Left colon (tissue), 2 donors: ENCODE measurements around the gene LATS1. TPM values are rescaled to one million over a fixed set of nuclear protein-coding genes. Genes with fewer than 3 reads are reported as not detected.
"Not testable (repeated sequence)": the region's sequence is repeated elsewhere in the genome, so short reads cannot be mapped to it uniquely, and the experiment has no call there.

Source experiments
- ATAC-seq: fragments of 200-7000 bp; cut with Tn5 transposase; one replicate; pipeline ENCODE4 v1.9.1; 2020; ENCODE audit warnings: mild to moderate bottlenecking, moderate library complexity
- DNase-seq, 2 donors: peaks; one replicate each; pipeline ENCODE4 v3.0.0-alpha.2; 2020
- intact Hi-C, 2 donors: fragments of 100-400 bp; cut with DNase I in 1 of 2; cut with micrococcal nuclease in 1 of 2; formaldehyde crosslinking; loops; one replicate each; pipeline versions ENCODE4 v1.11.2 to v1.14.0; 2022; cut with DNase I, micrococcal nuclease
- total RNA-seq, 2 donors: library from RNA; stranded (reverse); fragmentation: NEBNext Ultra II Directional; extraction: Animal tissue kit (Norgen Biotek cat#: 25700); gene quantifications; one replicate each; pipeline ENCODE4 v1.2.1, GENCODE V29; 2021
- donor health status: DM: no; HTN: no; CAD: no.
- donor health status: DM: yes; HTN: yes; CAD: no.

LATS1 gene
- total RNA-seq, 2 donors from 2014 or later = 21.7 to 22.7 TPM

DNA sequence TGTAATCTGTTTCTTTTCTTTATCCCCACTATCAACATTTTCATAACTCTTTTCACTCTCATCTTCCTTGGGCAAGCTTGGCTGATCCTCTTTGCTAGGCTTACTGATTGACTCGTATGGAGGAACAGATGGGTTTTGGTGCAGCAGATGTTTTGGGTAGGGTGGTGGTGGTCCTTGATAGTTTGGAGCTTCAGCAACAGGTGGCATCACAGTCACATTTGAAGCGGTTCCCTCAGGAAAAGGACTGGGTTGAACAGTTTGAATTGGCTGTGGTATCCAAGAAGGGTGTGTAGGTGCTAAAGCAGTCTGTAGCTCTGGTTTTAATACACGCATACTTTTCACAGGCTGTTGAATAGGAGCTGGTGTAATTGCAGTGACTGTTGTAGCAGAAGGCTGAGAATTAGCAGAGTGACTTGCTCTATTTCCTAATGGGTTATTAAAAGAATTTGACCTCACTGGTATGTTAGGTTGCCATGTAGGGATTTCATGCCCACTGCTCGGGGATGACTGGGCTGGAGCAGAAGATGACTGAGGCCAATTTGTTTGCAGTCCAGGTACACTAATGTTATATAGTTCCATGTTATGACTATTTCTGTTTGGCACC lies 34.5 kb downstream of the LATS1 start:
- ATAC-seq = no peak

DNA sequence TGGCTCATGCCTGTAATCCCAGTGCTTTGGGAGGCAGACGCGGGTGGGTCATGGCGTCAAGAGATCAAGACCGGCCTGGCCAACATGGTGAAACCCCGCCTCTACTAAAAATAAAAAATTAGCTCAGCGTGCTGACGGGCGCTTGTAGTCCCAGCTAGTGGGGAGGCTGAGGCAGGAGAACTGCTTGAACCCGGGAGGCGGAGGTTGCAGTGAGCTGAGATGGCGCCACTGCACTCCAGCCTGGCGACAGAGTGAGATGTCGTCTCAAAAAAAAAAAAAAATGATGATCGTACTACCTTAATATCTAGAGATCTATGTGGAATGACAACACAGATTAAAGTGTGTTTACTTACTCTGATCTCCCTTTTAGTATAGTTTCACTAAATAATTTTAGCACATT lies 36.1 kb downstream of the LATS1 start:
- intact Hi-C loops, DNase-seq, ATAC-seq: not testable (repeated sequence)

More for the DNA sequence above, 34.5 kb downstream of the LATS1 start:
- no peak for DNase-seq
- intact Hi-C loops = no loop called here

DNA sequence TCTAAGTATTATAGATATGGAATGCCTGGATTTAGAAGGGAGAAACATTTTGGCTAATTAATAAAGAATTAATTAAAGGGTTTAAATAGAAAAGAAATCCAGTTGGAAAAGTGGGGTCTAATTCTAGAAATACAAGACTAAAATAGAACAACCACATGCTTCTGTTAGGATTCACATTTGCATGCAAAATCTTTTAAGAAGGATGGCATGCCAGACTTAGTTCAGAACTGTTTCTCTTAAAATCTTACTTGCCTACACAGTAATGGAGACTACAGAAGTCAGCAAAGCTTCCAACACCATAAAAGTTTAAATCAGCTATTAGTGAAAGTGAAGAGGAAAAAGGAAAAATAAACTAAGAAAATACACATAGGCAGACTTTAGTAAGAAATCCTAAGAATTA lies 36.7 kb downstream of the LATS1 start:
- no peak for DNase-seq
- ATAC-seq = no peak
- intact Hi-C loops = no loop called here

DNA sequence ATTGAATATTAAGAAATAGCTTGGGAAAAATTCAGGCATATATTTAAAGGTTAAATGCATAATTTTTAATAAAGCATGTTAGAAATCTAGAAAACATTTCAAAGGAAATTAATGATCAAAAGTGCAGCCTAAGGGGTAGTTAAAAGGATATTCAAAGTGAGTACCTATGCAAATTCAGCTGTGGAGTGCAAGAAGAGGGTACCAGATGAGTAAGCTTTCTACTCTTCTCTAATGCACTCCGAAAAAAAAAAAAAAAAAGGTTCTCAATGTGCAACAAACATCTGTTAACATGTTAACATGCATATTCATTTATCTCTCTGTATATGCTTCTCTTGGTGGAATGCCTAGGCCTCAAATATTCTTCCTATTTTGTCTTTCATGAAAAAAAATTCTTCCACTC lies 37.4 kb downstream of the LATS1 start:
- no peak for ATAC-seq
- intact Hi-C loops = no loop called here
- DNase-seq = no peak

DNA sequence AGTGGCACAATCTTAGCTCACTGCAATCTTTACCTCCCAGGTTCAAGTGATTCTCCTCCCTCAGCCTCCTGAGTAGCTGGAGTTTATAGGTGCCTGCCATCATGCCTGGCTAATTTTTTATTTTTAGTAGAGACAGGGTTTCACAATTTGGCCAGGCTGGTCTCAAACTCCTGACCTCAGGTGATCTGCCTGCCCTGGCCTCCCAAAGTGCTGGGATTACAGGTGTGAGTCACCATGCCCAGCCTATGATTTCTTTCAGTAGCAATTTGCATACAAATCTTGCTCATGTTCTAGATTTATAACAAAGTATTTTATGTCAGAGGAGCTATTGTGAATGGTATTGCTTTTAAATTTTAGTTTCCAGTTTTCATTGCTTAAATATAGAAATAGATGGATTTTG lies 45.6 kb downstream of the LATS1 start:
- DNase-seq, intact Hi-C loops, ATAC-seq: not testable (repeated sequence)

DNA sequence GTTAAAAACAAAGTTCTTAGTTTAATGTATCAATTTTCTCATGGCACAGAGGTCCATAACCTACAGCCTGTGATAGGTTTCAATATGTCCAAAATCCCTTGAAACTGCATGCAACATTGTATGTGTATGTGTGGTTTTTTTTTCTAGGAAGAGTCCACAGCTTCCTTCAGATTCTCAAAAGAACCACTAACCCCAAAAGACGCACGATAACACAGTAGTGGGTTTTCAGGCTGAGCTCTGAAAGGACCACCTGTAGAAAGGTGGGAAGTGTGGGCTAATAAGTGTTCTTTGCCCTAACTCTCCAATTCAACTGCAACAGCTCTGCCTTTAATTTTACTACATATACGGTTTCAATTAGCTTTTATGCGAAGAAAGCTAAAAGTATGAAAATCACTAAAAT lies 57.9 kb downstream of the LATS1 start:
- intact Hi-C loops = no loop called here
- no peak for ATAC-seq
- DNase-seq = no peak

DNA sequence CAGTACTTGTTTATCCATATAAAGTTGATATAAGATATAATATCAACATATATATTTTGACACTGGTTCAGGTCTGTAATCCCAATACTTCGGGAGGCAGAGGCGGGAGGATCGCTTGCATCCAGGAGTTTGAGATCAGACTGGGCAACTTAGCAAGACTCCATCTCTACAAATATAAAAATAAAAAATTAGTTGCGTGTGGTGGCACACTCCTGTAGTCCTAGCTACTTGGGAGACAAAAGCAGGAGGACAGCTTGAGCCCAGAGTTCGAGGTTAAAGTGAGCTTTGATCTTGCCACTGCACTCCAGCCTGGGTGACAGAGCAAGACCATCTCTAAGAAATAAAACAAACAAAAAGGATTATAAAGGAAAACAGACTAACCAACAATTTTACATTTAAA lies 60.5 kb downstream of the LATS1 start:
- ATAC-seq (no peak), DNase-seq (no peak)
- intact Hi-C loops = no loop called here

DNA sequence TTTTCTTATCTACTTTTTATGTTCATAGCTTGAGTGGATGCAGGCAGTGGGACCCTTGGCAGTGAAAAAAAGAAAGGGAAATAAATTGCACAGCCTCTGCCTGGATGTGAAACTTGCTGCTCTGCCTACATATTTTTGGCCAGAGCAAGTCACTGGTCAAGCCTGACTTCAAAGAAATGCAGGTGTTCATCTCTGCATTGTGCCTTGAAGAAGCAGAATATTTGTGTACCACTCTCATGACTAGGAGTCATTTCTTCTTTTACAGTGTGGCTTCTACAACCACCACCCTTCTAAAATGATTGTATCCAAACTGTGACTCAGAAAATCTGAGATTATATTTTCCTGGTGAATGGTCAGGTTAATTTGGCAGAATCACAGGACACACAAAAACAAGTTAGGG lies 66.8 kb downstream of the LATS1 start:
- DNase-seq (no peak), ATAC-seq (no peak)
- intact Hi-C loops = no loop called here

DNA sequence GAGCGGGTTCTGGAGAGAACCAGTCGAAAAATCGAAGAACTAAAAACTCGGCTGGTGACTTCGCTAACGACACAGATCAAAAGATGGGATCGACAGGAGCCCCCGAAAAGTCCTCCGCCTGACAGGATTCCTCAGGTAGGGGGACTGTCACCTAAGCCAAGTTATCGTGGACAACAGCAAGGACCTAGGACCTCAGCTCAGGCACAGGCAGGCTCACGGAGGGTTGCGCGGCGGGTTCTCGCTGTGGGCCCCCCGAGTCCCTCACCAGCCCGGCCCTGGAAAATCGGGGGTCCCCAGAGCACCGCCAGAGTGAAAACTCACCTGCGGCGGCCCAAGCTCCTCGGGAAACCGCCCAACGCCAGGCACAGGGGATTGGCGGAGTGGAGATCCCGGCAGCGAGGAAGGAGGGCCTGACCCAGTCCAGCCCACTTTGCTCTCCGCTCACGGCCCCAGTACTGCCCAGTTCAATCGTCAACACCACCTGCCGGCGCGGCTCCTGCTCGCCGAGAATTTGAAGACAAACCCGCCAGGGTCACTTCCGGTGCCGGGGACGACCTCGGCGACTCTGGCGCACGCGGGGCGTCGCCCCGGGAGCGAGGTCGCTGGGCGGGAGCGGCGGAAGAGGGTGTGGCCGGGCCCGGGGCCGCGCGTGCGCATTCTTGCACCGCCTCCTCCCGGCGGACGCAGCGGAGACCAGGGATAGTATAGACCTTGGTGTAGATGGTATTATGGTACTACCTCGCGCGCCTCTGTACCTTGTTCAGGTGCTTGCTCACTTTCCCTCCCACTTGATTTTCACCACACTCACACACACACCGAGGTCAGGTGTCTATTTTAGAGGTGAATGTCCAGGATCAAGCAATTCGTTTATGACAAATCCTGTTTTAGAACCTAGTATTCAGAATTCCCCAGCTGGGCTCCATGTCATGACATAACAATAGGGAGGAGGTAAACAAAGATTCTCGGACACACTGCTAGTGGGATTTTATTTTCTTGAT lies 69.5 kb downstream of the LATS1 start, which contains the start of gene KATNA1:
TSS of gene KATNA1 (minus strand) at position 567 of the 998 bp plus-strand sequence. CDS start 10,167 bp downstream, outside the sequence.
- peak; percentile 91 to 92 for DNase-seq
- ATAC-seq = peak; percentile 97
- intact Hi-C loops = no loop called here

DNA sequence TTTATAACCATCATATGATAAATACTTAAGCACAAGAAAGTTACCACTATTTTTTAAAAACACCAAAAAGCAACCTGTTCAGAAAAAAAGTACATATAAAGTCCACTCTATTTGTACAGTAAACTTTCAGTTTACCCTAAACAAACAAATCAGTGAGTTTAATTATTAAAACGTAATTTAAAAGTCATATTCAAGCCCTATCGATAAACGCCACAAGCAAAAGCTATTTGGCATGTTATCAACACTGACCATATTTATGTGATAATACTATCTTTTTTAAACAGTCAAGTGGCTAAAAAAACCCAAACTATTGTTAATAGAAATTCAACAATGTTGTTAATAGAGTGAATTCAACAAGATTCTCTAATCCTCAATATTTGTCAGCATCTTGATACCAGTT lies 71.3 kb downstream of the LATS1 start:
- ATAC-seq (no peak), DNase-seq (no peak)
- intact Hi-C loops = no loop called here

DNA sequence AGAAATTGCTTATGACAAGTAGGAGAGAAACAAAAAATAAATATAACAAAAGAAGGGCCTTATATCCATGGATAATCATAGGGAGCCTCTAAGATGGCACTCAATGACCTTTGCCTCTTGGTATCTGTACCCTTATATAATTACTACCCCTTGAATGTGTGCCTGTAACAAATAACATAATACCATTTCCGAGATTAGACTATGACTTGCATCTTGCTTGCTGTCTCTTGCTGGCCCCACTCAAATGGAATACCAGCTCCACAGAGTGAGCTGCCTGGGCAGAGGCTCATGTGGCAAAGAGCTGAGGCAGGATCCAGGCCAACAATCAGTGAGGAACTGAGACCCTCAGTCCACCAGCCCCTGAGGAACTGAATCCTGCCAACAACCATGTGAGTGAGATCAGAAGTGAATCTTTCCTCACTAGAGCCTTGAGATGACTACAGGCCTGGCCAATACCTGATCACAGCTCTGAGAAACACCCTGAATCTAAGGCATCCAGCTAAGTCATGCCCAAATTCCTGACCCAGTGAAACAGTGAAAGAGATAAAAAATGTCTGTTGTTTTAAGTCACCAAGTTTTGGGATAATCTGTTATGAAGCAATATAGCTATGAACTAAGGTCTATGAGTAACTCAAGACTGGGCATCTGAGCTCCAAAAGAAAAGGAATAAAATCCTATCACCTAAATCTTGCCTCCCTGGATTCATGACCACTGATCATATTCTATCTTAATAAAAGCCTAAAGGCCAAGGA lies 74.9 kb downstream of the LATS1 start:
- ATAC-seq (no peak), DNase-seq (no peak)
- intact Hi-C loops = no loop called here

DNA sequence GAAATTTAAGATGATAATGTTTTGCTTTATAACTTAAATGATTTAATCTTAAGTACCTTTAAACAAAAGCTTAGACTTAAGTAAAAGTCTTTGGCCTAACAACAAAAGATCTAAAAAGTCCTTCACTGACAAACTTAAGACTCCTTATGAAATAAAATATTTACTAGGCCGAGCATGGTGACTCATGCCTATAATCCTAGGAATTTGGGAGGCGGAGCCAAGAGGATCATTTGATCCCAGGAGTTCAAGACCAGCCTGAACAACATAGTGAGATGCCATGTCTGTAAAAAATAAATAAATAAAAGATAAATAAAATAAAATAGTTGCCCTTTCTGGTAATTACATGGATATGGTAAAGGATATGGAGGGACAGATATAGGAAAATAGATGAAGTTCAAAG lies 81.8 kb downstream of the LATS1 start:
- intact Hi-C loops = no loop called here
- DNase-seq (no peak), ATAC-seq (no peak)

DNA sequence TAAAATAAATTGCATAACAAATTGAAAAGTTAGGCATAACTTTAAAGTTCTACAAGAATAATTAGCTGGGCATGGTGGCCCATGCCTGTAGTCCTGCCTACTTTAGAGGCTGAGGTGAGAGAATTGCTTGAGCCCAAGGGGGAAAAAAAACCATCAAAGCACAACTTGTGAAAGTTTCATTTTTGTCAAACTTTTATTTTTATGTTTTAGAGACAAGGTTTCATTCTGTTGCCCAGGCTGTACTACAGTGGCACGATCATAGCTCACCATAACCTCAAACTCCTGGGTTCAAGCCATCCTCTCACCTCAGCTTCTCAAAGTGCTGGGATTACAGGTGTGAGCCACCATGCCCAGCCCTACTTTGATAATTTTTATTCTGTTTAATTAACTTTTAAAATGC lies 83.6 kb downstream of the LATS1 start:
- no peak for DNase-seq
- no peak for ATAC-seq
- intact Hi-C loops = no loop called here

DNA sequence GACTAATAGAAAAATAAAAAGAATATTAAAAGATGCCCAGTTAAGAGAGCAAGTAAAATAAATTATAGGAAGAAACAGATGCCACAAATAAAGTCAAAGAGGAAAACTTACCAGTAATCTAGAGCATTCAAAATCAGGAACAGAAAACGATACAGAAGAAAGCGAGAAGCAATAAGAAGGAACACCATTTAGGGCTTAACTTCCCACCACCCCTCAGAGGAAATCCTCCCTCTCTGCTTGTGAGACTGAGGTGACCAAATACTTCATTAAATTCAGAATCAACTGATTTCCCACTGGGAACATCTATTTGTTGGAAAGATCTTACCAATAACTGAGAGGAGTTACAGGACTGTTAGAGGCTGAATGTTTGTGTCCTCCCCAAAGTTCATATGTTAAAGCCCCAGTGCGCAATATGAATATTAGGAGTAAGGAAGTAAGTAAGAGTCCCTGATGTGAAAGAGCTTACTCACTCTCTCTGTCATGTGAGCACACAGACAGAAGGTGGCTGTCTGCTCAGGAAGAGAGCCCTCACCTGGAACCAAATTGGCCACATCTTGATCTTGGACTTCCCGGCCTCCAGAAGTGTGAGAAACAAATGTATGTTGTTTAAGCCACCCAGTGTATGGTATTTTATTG lies 88.9 kb downstream of the LATS1 start:
- ATAC-seq (no peak), DNase-seq (no peak)
- intact Hi-C loops = no loop called here

DNA sequence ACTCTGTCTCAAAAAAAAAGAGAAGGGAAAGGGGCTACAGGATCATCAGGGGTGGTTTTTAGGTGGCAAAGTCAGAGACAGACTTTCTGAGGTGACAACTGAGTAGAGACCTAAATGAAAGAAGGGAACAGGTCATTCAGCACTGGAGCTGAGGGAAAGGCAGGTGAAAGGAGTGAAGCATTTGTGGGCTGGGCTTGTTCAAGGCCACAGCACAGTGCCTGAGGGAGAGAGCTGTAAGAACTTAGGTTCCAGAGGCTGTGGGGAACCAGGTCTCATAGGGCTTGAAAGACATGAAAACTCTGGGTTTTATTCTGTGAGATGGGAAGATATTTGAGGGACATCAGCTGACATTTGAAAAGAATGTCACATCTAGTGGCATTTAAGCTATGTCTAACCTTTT lies 90.2 kb downstream of the LATS1 start:
- intact Hi-C loops = no loop called here
- ATAC-seq (no peak), DNase-seq (no peak)

DNA sequence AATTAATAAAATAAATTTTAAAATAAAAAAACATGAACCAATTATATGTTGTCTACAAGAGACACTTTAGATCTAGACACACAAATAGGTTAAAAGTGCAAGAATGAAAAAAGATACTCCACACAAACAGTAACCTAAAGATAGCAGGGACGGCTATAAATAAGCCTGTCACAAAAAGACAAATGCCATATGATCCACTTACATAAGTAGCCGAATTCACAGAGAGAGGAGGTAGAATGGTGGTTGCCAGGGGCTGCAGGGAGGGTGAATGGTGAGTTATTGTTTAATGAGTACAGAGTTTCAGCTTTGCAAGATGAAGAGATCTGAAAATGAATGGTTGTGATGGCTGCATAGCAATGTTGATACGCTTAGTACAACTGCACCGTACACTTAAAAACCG lies 102.1 kb downstream of the LATS1 start:
- ATAC-seq (no peak), DNase-seq (no peak)
- intact Hi-C loops = no loop called here

DNA sequence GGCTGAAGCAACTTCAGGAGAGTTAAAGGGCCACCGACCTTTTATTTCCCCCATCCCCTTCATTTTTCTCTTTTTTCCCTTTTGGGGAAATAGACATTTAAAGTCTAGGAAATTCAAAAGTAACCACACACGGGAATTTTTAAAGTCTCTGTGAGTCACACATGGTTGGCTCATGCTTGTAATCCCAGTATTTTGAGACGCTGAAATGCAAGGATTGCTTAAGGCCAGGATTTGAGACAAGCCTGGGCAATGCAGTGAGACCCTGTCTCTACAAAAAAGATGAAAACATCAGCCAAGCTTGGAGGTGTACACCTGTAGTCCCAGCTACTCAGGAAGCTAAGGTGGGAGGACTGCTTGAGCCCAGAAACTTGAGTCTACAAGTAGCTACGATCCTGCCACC lies 103.6 kb downstream of the LATS1 start:
- no peak for ATAC-seq

DNA sequence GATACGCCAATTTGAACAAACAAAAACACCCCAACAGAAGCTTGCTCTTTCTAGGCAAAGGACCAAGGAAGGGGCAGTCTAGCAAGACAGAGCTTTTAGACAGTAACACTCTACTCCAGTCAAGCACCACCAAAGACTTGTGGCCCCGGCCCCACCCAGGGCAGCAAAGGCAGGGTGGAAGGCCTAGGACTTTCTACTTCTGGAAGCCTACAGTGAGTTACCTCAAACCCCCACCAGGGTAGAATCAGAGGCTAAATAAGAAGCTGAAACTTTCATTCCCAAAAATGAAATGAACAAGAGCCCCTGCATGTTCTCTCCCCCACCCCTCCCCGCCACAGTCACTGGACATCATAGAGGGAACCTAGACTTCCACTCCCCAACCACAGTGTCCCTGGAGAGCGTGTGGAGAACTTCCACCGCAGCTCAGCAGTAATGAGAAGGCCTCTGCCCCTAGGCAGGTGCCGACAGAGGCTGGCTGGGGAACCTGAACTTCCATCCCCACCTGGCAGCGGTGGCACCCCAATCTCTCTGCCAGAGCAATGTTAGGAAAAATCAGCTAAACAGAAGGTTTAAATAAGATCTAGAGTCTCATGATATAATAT lies 109.4 kb downstream of the LATS1 start:
- ATAC-seq = no peak
- intact Hi-C loops = no loop called here
- DNase-seq = no peak

More for the DNA sequence above, 103.6 kb downstream of the LATS1 start:
- intact Hi-C loops = no loop called here
- no peak for DNase-seq
